LHCN-M2 (cell line): Measurements from ENCODE around the gene DIP2C. TPM values are rescaled to one million over a fixed set of nuclear protein-coding genes. Genes with fewer than 3 reads are reported as not detected.
"Not testable (repeated sequence)": the region's sequence is repeated elsewhere in the genome, so short reads cannot be mapped to it uniquely, and the experiment has no call there.

Experiments used
- DNase-seq: peaks from one replicate; pipeline ENCODE4 v3.0.0-alpha.2; 2012; ENCODE audit warnings: low read depth
- total RNA-seq: library from RNA; depleted of rRNA; stranded (reverse); fragments of >200 nt; gene quantifications from 2 replicates; pipeline ENCODE4 v1.2.3, GENCODE V29; 2014

DIP2C gene
- total RNA-seq, 1 experiment from 2014 or later = 4.9 TPM

DNA sequence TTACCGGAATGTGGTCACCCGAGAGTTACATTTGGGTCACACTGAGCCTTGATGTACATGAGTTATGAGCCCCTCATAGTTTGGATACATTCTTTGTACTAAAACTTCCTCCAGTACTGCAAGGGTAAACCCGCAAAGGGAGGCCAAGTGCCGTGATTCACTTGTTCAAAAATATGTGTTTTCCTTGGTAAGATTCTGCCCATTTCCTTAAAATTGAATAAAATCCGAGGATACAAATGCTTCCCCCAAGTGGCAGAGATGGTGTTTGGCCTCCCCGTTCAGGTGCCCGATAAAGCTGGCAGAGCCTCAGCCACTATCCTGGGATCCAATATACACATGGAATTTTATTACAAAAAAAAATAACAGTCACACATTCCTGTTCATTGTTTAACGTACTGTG is 268.3 kb downstream of the DIP2C start:
- no peak for DNase-seq

DNA sequence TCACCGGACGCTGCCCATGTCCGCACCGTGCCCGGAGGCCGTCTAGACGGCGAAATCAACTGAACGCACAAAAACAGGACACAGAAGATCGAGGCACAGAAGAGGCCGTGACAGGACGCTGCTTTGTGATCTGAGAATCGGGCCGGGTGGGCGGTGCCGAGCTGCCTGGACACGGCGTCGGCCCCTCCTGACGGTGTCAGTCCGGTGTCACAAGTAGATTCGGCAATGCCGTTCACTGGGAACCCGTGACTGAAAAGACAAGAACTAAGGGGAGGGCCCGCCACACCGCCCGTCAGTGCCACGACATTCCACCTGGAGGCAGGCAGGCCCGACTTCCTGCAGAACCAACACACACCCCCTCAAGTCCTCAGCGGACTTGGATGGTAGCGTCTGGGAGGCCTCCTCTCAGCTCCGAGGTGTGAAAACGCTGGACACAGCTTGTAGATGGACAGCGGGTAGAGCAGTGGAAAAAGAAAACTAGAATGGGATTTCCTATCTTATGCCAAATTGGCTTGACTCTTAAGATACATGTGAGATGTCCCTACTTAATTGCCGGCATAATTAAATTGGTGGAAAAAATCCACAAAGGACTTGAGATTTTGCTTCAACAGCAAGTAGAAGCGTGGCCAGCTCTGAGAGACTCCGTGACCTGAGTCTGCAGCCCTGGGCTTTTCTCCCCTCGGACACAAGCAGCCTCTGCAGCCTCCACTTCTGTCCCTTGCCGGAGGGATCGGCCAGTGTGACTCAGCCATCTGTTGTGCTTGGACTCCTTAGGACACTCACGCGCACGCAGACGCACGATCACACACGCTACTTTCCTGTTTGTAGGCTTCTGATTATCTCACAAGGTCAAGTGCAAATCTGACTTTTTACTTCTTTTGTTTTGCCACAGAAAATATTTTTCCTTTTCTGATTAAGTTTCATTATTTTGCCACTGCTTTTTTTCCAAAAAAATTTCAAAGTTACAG is 269.0 kb downstream of the DIP2C start:
- DNase-seq = no peak

DNA sequence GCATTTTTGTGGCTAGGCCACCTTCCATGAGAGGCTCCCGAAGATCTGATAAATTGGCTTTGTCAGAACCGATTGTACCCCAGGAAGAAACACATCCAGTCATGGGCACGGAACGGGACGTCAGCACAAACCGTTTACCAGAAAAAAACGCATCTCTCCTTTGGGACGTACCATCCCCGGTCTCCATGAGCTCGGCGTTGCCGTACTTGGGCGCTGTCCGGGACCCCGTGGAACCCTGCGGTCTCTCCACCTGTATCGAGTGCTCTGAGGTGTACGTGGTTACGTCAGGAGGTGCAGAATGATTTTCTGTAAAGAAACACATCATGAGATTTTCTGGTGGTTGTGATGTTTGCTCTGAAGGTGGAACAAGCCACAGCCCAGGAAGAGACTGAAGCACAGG is 270.6 kb downstream of the DIP2C start:
- DNase-seq = no peak

DNA sequence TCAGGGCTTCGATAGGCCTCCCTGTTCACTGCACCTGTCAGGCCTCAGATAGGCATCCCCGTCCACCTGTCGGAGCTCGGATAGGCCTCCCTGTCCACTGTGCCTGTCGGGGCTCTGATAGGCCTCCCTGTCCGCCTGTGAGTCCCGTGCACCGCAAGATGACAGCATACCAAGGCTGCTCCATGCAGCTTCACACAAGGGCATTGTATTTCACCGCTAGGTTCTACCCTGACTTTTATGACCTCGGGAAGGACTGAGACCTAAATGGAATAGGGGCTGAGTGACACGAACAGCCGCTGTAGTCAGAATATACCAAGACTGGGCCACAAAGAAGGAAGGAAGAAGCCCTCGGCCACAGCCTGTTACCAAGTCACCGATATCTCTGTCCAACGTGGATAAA is 271.2 kb downstream of the DIP2C start:
- no peak for DNase-seq

DNA sequence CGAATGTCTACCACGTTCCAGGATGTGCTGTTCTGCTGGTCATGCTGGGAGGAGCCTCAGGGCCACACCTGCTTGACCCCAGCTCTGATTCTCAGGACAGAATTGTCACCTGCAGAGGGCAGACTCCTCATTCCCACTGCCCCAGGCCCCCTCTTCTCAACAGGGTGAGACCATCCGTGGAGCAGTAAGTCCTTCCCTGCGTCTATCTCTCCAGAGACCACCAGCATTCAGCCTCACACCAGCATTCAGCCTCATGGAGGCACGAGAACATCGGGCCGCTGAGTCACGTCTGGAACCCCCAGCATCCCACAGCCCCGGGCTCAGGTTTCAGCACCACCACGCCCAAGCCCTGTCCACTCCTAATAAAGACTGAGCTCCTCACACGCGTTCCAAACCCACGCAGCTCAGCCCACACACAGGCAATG is 273.4 kb downstream of the DIP2C start:
- DNase-seq = no peak

DNA sequence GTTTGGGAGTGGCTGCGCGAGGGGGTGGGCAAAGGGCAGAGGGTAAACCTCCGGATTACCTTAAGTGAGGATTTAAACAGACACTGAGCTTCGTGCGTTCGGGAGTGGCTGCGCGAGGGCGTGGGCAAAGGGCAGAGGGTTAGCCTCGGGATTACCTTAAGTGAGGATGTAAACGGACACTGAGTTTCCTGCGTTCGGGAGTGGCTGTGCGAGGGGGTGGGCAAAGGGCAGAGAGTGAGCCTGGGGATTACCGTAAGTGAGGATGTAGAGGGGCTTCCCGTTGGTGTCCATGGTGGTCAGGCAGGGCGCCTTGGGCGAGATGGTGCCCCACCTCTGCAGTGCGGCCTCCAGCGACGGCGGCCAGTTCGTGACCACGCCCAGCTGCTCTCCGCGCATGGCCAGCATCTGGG is 275.8 kb downstream of the DIP2C start:
- no peak for DNase-seq

DNA sequence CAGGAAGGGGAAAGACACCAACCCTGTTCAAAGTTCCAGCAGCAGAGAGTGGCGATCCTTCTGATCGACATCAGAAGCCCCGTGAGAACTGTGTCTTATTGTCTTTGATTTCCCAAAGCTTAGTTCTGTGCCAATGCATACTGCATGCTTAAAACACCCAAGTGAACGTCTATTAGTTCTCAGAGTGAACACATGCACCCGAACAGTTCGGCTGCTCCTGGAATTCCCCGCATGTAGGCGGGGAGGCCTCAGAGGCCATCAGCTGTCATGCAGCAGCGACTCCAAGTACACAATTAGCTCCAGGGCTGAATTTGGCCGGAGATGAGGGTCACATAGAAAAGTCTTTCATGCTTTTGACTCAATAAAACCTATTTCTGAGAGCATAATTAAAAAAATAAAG is 277.4 kb downstream of the DIP2C start:
- no peak for DNase-seq

DNA sequence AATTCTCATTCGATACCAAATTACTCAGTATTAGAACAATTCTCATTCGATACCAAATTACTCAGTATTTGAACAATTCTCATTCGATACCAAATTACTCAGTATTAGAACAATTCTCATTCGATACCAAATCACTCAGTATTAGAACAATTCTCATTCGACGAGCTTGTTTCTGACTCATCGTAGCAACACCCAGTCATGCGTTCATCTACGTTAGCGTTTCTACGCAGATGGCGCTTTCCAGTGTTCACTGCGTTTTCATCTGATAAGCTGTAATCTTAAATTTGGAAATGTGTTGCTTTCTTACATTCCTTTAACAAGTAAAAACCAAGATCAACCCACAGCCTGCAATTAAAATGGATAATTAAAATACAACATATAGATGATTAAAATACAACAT is 277.9 kb downstream of the DIP2C start:
- DNase-seq = no peak

DNA sequence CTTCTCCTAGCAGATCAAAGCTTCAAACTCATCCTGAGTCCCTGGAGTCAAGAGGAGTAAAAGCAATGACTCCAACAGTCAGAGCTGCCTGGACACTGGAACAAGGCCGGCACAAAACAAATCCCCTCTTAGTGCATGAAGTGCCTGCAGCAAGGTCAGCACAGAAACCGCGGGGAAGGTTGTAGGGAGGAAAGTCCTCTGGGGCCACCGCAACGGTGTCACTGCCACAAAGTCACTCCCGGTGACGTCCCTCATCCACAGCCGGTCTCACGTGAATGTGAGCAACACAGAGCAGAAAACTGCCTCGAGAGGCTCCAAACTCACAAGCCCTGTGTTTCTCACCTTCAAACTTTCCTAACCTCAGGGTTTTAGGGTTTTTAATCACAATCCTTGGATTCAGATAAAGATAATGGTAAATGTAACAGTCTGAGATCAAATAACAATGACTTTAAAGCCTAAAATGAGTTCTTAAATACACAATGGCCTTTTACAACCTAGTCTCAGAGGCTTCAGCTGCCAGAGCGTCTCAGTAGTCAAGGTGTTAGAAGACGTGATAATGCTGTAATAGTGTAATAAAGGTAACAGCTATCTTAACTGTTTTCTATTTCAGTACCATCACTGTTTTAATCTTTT is 279.9 kb downstream of the DIP2C start:
- no peak for DNase-seq

DNA sequence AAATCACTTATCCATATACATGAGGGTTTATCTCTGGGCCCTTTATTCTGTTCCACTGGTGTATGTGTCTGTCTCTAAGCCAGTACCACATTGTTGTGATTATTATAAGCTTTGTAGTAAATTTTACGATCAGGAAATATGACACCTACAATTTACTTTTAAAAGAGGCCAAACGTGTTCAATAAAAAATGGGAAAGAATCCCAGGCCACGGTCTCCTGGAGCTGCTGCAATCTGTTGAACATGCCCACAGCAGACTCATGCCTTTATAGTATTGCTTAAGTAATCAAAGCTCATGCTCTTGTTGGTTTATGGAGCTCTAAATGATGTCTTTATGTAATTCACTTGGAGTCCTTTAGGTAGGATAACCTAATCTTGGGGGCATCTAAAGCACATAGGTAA is 281.2 kb downstream of the DIP2C start:
- no peak for DNase-seq

DNA sequence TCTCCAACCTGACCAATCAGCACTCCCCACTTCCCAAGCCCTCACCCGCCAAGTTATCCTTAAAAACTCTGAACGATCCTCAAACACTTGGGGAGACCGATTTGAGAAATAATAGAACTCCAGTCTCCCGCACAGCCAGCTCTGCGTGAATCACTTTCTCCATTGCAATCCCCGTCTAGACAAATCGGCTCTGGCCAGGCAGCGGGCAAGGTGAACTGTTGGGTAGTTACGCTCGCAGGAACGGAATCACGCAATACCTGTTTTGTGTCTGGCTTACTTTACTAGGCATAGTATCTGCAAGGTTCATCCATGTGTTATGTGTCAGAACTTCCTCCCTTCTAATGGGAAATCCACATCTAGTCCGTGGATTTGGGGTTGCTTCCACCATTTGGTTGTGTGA is 282.5 kb downstream of the DIP2C start:
- DNase-seq = no peak

DNA sequence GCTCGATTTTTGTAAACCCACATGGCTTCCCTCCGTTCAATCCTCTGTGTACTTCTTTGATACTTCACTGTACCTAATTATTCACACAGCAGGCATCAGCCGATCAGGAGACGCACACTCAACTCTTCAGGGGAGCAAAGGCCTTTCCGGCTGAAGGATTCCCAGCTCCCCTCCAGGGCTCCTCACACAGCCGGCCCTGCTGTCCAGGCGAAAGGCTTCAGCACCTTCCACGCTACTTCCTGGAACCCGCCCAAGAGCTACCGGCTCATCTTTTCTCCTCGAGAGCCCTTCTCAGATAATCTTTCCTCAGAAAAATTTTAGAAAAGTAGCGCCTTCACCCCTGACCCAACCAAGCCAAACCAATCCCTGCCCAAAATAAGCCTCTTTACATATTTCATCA is 283.8 kb downstream of the DIP2C start:
- no peak for DNase-seq

DNA sequence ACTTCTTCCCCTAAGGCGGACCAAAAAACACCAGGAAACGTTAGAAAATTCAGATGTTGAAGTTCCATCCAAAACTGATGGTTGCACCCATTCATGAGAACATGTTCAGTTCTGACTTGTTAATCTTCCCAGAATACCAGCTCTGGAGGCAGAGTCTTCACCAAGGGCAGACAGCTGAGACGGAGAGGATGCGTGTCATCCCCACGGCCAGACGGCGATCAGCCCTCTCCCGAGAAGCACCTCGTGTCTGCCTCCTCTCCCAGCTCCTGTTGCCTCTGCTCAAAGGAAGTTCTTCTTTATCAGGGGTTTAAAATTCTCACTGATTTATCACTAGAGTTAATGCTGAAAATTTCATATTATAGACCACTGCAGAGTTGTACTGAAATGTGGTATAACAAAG is 284.5 kb downstream of the DIP2C start:
- no peak for DNase-seq

DNA sequence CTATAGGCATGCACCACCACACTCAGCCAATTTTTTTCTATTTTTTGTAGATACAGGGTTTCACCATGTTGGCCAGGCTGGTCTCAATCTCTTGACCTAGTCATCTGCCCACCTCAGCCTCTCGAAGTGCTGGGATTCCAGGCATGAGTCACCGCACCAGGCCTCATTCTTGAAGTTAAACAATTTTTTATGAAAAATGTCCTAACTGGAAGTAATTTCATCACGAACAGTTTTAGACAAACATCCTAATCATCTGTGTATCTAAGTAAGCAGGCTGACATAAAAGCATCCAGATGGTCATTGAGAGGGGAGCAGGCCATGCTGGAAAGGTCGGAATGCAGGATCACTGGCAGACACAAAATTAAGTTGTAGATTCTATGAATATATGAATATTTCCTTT is 285.1 kb downstream of the DIP2C start:
- peak; percentile 62 for DNase-seq

DNA sequence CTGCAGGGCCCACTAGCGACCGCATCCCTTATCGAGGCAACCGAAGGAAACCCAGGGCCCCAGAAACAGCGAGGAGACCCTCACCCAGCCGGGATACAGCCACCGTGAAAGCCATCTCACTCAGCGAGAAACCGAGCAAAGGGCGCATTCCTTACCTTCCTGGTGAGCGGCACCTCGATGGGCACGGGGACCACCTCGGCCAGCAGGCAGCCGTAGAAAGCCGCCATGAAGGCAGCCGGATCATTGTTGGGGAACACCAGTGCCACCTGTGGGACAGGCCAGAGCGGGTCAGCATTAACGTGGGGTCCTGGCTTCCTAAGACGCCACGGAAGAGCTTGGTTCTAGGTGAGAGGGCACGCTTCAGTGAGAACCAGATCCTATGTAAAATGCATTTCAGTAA is 290.5 kb downstream of the DIP2C start:
- DNase-seq = no peak

DNA sequence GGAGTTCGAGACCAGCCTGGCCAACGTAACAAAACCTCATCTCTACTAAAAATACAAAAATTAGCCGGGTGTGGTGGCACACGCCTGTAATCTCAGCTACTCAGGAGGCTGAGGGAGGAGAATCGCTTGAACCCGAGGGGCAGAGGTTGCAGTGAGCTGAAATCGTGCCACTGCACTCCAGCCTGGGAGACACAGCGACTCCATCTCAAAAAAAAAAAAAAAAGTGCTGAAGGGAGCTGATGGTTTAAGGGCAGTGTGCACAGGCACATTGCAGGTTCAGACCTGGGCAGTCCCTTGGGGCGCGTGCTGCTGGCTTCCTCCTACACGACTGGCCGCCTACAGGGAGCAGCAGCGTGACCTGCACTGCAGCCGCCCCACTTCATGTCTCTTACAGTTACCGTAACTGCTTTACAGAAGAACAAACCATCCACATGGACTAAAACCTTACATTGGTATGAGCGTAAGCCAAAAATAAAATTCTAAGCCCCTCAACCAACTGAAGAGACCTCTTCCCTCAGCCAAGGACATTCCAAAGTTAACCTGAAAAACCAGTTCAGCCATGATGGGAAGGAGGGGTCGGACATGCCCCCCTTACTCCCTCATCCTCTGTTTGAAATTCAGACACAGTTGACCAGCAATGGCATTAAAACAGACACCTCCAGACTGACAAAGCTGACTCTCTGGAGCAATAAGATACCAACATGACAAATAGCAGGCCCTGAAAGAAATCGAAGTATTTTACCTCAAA is 292.0 kb downstream of the DIP2C start:
- no peak for DNase-seq

DNA sequence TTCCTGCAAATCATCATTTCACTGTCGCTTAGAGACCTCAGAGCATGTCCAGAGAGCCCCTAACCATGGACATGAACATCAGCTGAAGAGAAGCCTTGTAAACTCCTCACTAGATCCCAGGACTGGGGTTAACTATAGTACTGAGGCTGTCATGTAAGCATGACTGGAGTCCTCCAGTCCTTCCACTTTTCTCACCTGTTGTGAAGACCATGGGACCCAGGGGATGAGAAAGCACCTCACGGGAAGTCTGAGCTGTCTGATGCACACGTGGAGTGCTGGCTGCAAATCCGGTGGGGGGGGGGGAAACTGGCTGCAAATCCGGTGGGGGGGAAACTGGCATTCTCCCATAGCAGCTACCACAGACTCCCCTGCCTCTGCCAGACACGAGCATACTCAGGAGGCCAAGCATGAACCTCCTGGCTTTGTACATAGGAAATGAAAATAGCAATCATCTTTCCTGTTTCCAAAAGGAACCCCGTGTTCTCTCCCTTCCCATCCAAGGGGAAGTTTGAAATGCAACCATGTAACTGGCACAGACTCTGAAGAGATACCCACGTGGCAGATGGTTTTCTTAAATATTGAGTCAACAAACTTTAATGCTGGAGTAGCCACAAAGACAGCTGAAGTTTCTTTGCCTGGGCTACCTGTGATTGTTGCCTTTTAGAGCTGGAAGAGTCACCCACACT is 292.8 kb downstream of the DIP2C start:
- DNase-seq = peak; percentile 58

DNA sequence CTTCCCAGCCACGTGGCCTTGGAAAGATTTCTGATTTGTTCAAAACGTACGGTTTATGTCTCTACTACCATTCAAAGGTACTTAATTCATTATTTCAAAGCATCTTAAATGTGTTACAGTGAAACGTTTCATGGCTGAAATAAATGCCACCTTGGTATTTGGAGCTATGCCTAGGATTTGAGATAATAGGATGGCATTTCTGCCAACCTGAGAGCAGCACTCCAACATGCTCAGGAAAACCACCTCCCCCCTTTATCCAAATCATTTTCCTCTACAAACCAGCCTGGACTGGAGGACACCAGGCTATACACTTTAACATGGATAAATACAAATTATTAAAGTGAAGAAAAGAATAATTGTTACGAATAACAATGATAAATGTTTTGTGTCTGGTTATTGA is 293.4 kb downstream of the DIP2C start:
- no peak for DNase-seq

DNA sequence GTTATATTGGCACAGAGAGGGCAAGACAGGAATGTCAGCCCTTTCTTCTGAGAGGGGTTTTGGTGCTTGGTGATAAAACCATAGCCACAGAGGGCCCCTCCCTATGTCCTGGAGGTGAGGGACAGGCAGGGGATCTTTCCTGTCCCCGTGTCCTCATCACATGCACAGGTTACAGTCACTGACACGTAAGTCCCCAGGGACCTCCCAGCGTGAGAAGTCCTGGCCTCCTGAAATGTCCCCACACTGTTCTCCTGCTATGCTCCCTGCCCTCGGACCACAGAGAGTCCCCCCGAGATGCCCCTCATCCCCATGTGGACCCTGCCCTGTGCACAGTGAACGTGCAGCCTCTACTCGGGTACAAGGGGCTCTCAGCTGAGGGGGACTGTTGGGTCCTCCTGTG is 293.8 kb downstream of the DIP2C start:
- DNase-seq = no peak

DNA sequence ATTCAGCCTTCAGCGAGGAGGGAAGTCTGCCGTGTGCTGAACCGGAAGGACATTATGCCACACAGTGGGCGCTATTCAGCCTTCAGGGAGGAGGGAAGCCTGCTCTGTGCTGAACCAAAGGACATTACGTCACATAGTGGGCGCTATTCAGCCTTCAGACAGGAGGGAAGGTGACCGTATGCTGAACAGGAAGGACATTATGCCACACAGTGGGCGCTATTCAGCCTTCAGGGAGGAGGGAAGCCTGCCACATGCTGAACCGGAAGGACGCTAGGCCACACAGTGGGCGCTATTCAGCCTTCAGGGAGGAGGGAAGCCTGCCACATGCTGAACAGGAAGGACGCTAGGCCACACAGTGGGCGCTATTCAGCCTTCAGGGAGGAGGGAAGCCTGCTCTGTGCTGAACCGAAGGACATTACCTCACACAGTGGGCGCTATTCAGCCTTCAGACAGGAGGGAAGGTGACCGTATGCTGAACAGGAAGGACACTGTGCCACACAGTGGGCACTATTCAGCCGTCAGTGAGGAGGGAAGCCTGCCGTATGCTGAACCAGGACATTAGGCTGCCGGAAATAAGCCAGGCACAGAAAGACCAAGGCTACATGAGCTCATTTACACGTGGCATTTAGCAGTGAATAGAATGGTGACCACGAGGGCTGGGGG is 294.9 kb downstream of the DIP2C start:
- DNase-seq = not testable (repeated sequence)

DNA sequence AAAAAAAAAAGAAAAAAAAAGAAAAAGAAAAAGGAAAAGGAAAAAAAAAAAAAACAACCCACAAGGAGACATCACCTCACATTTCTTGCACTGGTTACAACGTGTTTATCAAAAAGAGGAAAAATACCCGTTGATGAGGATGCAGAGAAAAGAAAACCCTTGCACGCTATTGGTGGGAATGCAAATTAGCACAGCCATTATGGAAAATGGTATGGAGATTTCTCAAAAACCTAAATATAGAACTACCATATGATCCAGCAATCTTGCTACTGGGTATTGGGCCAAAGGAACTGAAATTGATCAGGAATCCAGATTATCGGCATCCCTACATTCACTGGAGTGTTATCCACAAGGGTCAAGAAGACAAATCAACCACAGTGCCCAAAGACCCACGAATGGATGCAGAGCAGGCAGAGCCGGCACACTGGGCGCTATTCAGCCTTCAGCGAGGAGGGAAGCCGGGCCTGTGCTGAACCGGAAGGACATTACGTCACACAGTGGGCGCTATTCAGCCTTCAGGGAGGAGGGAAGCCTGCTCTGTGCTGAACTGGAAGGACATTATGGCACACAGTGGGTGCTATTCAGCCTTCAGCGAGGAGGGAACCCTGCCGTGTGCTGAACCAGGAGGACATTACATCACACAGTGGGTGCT is 295.6 kb downstream of the DIP2C start:
- DNase-seq = no peak
